NCI-H2196 treated with DMSO at 0.1 percent for 48 hours (cell line): ENCODE measurements around the gene KANK4.
"Not testable (repeated sequence)": the region's sequence is repeated elsewhere in the genome, so short reads cannot be mapped to it uniquely, and the experiment has no call there.

ENCODE experiments used
- DNase-seq: peaks from one replicate; lab custom pipeline; 2025; ENCODE audit not compliant: unreplicated experiment; lab: John Stamatoyannopoulos, UW

KANK4 gene

GRCh38 chr1:62240651-62241370 is 78.4 kb downstream of the KANK4 start:
- DNase-seq: no peak

- not testable (repeated sequence) for DNase-seq
Observed at GRCh38 chr1:62239652-62240403, 79.4 kb downstream of the KANK4 start.

- no peak for DNase-seq
Observed at GRCh38 chr1:62238507-62238906, 80.7 kb downstream of the KANK4 start.

GRCh38 chr1:62237950-62238374 is 81.3 kb downstream of the KANK4 start:
- DNase-seq: no peak

GRCh38 chr1:62237361-62237760 is 81.9 kb downstream of the KANK4 start:
- DNase-seq: no peak

- DNase-seq: no peak
Observed at GRCh38 chr1:62235576-62235975, 83.7 kb downstream of the KANK4 start.

- no peak for DNase-seq
Observed at GRCh38 chr1:62234688-62235087, 84.5 kb downstream of the KANK4 start.

- no peak for DNase-seq
Observed at GRCh38 chr1:62233926-62234450, 85.2 kb downstream of the KANK4 start.

- no peak for DNase-seq
Observed at GRCh38 chr1:62232871-62233278, 86.4 kb downstream of the KANK4 start.

GRCh38 chr1:62230718-62231117 is 88.5 kb downstream of the KANK4 start:
- no peak for DNase-seq

GRCh38 chr1:62229932-62230331 is 89.3 kb downstream of the KANK4 start:
- no peak for DNase-seq

GRCh38 chr1:62229468-62229867 is 89.8 kb downstream of the KANK4 start:
- DNase-seq: no peak

GRCh38 chr1:62228883-62229187 is 90.4 kb downstream of the KANK4 start:
- no peak for DNase-seq

- DNase-seq: no peak
Observed at GRCh38 chr1:62228136-62228882, 90.9 kb downstream of the KANK4 start.

GRCh38 chr1:62227496-62227895 is 91.7 kb downstream of the KANK4 start:
- DNase-seq: no peak

- DNase-seq: no peak
Observed at GRCh38 chr1:62224182-62224581, 95.1 kb downstream of the KANK4 start.

GRCh38 chr1:62222321-62222720 is 96.9 kb downstream of the KANK4 start:
- DNase-seq: no peak

- no peak for DNase-seq
Observed at GRCh38 chr1:62221171-62221570, 98.1 kb downstream of the KANK4 start.

- DNase-seq: not testable (repeated sequence)
Observed at GRCh38 chr1:62220456-62220855, 98.8 kb downstream of the KANK4 start.

GRCh38 chr1:62218604-62219003 is 100.6 kb downstream of the KANK4 start:
- no peak for DNase-seq

- no peak for DNase-seq
Observed at GRCh38 chr1:62213075-62213914, 105.9 kb downstream of the KANK4 start.
